AG04450 (cell line): ENCODE data around the gene SLC30A3. TPM values are rescaled to one million over a fixed set of nuclear protein-coding genes. Genes with fewer than 3 reads are reported as not detected.

Experiments used
- CTCF ChIA-PET: fragments of 300-600, 350-600 bp; formaldehyde crosslinking; extraction: SDS; loops from one replicate; lab custom pipeline; 2022; ENCODE audit warnings: antibody characterized with exemption, inconsistent platforms; lab: Charles Lee
- POLR2A ChIA-PET: fragments of 350-600 bp; formaldehyde crosslinking; extraction: SDS; loops from one replicate; lab custom pipeline; 2021; ENCODE audit warnings: antibody characterized with exemption, inconsistent platforms; lab: Yijun Ruan, JAX
- DNase-seq: peaks from one replicate; pipeline ENCODE4 v3.0.0-alpha.2; 2011; ENCODE audit warnings: low read depth, low spot score
- H3K27ac ChIP-seq: one replicate; pipeline ENCODE4 v1.5.1; 2012; ENCODE audit warnings: low read depth, low read length, control low read depth
- H3K27me3 ChIP-seq: one replicate; pipeline ENCODE4 v1.6.0; 2012; ENCODE audit warnings: low read length; ENCODE audit not compliant: control insufficient read depth, insufficient read depth
- H3K4me3 ChIP-seq: 2 replicates; pipeline ENCODE4 v1.5.1; 2011; ENCODE audit warnings: mild to moderate bottlenecking, low read depth, low read length, control low read depth
- H3K9me3 ChIP-seq: 2 replicates; pipeline ENCODE4 v1.5.1; 2012; ENCODE audit warnings: low read length; ENCODE audit not compliant: control insufficient read depth, insufficient read depth
- CTCF ChIP-seq: IDR thresholded peaks from 2 replicates; pipeline ENCODE4 v1.5.1; 2011; ENCODE audit warnings: low read depth, low read length, control low read depth, inconsistent platforms
- polyA plus RNA-seq: library from polyadenylated mRNA; depleted of rRNA; stranded (reverse); fragments of >200 nt; gene quantifications from 2 replicates; pipeline ENCODE4 v1.2.3, GENCODE V29; 2011

The SLC30A3 gene
- polyA plus RNA-seq, 1 experiment = 0.07 TPM

DNA sequence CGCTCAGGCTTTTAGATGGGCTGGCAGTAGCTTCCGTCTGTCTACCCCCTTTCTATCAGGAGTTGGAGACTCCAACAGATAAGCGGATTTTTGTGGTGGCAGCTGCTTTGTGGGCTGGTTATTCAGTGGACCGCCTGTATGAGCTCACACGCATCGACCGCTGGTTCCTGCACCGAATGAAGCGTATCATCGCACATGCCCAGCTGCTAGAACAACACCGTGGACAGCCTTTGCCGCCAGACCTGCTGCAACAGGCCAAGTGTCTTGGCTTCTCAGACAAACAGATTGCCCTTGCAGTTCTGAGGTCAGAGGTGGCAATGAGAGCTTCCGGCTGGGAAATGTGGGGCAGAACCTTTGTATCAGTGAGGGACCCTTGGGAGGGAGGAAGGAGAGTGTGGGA, 30.9 kb downstream of the SLC30A3 start:
- H3K4me3 ChIP-seq = no peak overlapping the region

GRCh38 chr2:27227501-27227900, 35.3 kb downstream of the SLC30A3 start:
- ChIA-PET POLR2A (no interaction called here), CTCF (no interaction called here)
- no peak for TF ChIP-seq CTCF
- DNase-seq = no peak
- no peaks in the 10 kb centered on the region for H3K27me3 ChIP-seq
- H3K4me3 ChIP-seq = no peak overlapping the region
- no peak overlapping the region for H3K27ac ChIP-seq
- H3K9me3 ChIP-seq = no peaks in the 10 kb centered on the region

More for the DNA sequence above, 30.9 kb downstream of the SLC30A3 start:
- no peaks in the 10 kb centered on the region for H3K27me3 ChIP-seq
- ChIA-PET POLR2A (no interaction called here), CTCF (interaction anchor here (0.6 to 1.7 kb wide), 3 partner anchors 48 to 314 kb away, joined by 3 to 8 read pairs (median 4); no protein-coding TSS in a partner anchor)
- H3K27ac ChIP-seq = no peak overlapping the region
- no peak for DNase-seq
- TF ChIP-seq CTCF = no peak
- H3K9me3 ChIP-seq = no peaks in the 10 kb centered on the region

GRCh38 chr2:27225526-27225925, 37.3 kb downstream of the SLC30A3 start:
- H3K4me3 ChIP-seq = no peak overlapping the region
- ChIA-PET CTCF (interaction anchor here (0.6 to 1.1 kb wide), 4 partner anchors 8 to 78 kb away, joined by 3 read pairs; no protein-coding TSS in a partner anchor), POLR2A (interaction anchor here (0.6 kb wide), 1 partner anchor 467 kb away, joined by 5 read pairs; no protein-coding TSS in a partner anchor)
- no peak for TF ChIP-seq CTCF
- no peak for DNase-seq
- no peaks in the 10 kb centered on the region for H3K27me3 ChIP-seq
- H3K27ac ChIP-seq = no peak overlapping the region
- H3K9me3 ChIP-seq = no peaks in the 10 kb centered on the region

- TF ChIP-seq CTCF = no peak
- no peak for DNase-seq
- Histone ChIP-seq H3K4me3 (no peak overlapping the region), H3K9me3 (no peaks in the 10 kb centered on the region), H3K27ac (no peak overlapping the region), H3K27me3 (no peaks in the 10 kb centered on the region)
- ChIA-PET POLR2A (no interaction called here), CTCF (interaction anchor here (0.7 to 1.3 kb wide), 2 partner anchors 57 to 377 kb away, joined by 3 to 4 read pairs; no protein-coding TSS in a partner anchor)
Observed at GRCh38 chr2:27223416-27223815, 39.4 kb downstream of the SLC30A3 start.

- POLR2A ChIA-PET = no interaction called here
Observed at GRCh38 chr2:27222407-27222806, 40.4 kb downstream of the SLC30A3 start.

More at GRCh38 chr2:27222407-27222806, 40.4 kb downstream of the SLC30A3 start:
- Histone ChIP-seq H3K9me3 (no peaks in the 10 kb centered on the region), H3K4me3 (no peak overlapping the region), H3K27ac (no peak overlapping the region), H3K27me3 (no peaks in the 10 kb centered on the region)
- CTCF ChIA-PET = no interaction called here
- TF ChIP-seq CTCF = no peak
- DNase-seq = no peak
